Stimulated activated CD4-positive, alpha-beta T cell treated with anti-CD3 and anti-CD28 coated beads, Interleukin-12 subunit alpha, Interleukin-12 subunit beta, amount 100 ng/mL, for 48 hours (primary cell): ENCODE measurements around the gene INPP5D.
"Not testable (repeated sequence)": the region's sequence is repeated elsewhere in the genome, so short reads cannot be mapped to it uniquely, and the experiment has no call there.

Experiments used
- DNase-seq, 3 donors: peaks; one replicate each; pipeline ENCODE4 v3.0.0-alpha.2; 2020; ENCODE audit warnings: low read depth in 2 of 3, low spot score in 1 of 3

The INPP5D gene

DNA sequence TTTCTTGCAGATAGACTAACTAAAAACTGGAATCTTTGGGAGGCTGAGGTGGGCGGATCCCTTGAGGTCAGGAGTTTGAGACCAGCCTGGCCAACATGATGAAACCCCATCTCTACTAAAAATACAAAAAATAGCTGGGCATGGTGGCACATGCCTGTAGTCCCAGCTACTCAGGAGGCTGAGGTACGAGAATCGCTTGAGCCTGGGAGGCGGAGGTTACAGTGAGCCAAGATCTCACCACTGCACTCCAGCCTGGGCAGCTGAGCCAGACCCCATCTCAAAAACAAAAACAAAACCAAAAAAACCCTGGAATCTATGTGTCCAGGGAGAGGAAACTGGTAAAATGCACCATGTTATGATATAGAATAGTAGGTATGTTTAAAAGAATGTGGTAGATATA lies 7.6 kb upstream of the INPP5D start:
- not testable (repeated sequence) for DNase-seq

GRCh38 chr2:233053928-233054784 lies 6.0 kb upstream of the INPP5D start:
- DNase-seq, result peak in 2 of 3 donors; percentile 71 to 74

- no peak for DNase-seq
Measured at GRCh38 chr2:233055362-233055761, 4.8 kb upstream of the INPP5D start.

GRCh38 chr2:233056961-233057605 lies 3.1 kb upstream of the INPP5D start:
- DNase-seq, result no peak

GRCh38 chr2:233058717-233059546 lies 1.2 kb upstream of the INPP5D start:
- no peak for DNase-seq

GRCh38 chr2:233059547-233059796 lies 670 bp upstream of the INPP5D start:
- no peak for DNase-seq

- DNase-seq, result no peak
Measured at GRCh38 chr2:233060501-233060979, 398 bp downstream of the INPP5D start.

DNA sequence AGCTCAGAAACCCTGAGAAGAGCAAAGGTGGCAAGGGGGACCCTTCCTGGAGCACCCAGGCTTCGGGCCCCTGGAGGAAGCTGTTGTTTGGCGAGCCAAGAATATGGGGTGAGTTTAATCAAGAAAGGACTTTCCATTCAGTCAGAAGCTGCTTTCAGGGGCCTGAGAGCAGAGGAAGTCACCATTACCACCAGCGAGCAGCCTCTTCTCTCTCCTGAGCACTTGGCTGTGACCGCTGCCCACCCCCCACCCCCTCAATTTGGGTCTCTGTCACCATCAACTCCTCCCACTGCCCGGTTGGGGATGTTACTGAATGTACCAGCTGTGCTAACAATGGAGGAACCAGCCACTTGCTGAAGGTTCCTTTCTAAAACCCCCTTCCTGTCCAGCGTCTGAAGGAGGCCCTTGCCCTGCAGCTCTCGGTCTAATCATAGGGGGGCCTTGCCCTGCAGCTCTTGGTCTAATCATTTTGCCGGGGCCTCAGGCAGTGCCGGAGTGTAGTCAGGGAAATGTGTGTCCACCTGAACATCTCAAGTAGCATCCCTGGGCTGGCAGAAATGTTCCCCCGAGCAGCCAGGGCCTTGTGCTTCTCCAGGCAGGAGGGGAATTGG lies 943 bp downstream of the INPP5D start:
- DNase-seq, result no peak

- DNase-seq, result peak in 1 of 3 donors; percentile 47
Measured at GRCh38 chr2:233061591-233062450, 1.7 kb downstream of the INPP5D start.

DNA sequence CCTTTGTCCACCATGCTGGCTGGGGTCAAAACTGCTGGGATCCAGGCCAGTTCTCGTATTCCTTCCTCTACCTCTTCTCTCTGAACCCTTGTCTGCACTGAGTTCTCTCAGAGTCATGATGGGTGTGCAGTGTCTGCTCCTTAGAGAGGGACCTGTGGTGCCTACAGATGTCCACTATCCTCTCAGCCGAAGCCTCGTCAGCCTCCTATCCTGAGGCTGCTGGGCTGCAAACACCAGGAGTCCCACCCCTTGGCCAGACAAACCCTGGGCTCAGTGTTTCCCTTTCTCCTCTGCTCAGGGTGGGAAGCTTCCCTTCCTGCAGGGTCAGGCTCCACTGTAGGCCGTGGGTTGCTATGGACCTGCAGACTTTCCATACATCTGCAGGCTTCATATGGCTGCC lies 2.3 kb downstream of the INPP5D start:
- DNase-seq, result no peak

DNA sequence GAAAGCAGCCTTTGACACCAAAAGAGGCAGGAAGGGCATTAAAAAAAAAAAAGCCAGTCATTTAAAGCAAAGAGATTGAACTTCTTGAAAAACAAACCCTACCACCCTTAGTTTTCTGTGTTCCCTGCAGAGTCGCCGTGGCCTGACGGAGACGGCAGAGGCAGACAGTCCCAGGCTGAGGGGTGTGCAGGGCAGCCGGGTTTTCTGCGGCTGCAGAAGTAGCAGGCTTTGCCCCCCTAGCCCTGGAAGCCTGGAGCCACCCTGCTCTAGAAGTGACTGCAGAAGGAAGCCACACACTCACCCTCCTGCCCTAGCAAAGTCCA lies 2.8 kb downstream of the INPP5D start:
- DNase-seq, result no peak

GRCh38 chr2:233063269-233063975 lies 3.3 kb downstream of the INPP5D start:
- no peak for DNase-seq

DNA sequence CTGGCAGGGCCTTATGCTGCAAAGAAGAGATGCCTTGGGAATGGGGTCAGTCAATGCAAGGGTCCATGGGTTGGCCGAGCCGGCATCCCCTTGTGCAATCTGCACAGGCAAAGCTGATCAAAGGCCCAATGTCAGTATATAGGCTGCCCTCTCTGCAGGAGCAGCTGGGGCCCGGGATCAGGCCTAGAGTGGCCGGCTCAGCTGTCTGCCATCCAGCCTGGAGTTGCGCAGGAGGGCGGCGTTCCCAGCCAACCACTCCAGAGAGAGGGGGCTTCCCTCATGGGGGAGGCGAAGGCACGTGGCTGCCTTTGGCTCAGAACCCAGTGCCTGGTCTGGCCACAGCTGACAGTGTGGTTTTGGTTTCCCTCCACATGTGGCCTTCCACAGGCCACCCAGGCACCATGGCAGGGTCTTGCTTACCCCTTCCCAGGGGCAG lies 3.9 kb downstream of the INPP5D start:
- DNase-seq, result no peak

DNA sequence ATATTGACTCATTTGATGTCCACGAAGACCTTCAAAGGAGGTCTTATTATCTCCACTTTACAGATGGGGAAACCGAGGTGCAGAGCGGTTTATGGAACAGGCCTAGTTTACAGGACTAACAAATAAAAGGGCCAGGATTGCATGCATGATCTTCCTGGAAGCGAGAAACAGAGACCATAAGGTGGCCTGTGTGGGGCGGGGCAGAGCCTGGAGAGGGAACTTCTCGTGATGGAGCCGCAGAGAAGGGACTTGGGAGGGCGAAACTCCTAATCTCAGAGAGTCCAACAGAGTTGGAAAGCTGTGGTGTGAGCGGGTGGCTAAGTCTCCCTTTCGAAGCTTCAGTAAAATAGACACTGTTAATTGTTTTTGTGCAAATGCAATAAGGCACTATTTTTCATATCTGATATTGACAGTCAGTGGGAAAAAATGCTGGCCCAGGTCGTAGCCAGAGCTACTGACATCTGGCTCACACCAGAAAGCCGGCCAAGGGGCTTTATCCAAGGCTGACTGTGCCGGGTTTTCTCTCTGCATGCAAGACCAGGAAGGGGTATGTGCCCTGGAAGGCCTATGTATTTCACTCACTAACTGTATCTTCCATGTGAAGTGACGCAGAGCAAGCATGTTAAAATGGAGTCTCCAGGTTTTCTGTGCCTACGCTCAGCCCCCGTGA lies 4.5 kb downstream of the INPP5D start:
- DNase-seq, result no peak

DNA sequence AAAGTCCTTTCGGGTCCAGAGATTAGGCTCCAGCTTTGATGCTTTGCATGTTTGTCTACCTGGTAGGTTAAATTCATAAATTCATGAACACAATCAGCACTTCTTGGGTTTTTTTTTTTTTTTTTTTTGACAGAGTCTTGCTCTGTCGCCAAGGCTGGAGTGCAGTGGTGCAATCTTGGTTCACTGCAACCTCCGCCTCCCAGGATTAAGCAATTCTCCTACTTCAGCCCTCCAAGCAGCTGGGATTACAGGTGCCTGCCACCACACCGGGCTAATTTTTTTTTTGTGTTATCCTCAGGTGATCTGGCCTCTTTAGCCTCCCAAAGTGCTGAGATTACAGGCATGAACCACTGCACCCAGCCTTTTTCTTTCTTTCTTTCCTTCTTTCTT lies 5.1 kb downstream of the INPP5D start:
- not testable (repeated sequence) for DNase-seq

- no peak for DNase-seq
Measured at GRCh38 chr2:233065954-233066470, 5.9 kb downstream of the INPP5D start.

- DNase-seq, result no peak
Measured at GRCh38 chr2:233068762-233069418, 8.7 kb downstream of the INPP5D start.

DNA sequence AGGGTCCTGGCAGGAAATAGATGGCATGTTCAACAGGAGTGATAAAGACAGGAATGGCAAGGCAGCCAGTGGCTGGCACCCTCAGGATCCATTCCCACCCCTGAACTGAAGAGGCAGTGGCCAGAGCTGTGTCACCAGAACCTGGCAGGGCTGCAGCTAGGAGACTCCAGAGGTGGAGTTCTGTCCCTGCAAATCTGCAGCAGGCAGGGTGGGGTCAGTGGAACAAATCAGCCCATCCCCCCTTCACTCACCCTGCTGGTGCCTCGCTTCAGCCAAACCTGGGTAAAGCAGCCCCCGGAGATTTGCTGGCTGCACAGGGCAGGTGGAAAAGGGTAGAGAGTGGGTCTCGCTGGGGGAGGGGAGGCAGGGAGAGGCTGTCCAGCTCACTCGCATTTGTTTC lies 12.7 kb downstream of the INPP5D start:
- DNase-seq, result no peak

DNA sequence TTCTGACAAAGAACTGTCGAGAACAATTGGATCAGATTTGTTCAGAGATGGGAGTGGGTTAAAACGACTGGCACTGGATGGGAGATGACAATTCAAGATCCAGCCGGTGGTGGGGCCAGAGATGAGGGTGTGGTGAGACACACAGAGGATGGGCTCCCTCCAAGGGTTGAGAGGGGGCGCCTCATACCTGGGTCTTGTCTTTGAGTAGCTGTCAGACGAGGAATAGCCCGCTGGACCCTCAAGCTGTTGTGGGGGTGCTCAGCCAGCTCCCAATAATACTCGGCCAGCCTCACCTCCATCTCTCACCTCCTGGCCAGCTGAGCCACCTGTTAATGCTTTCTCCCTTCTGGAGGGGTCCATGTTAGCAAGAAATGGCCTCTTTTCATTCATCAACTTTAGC lies 14.0 kb downstream of the INPP5D start:
- DNase-seq, result no peak
